Measurements from ENCODE around the gene PITPNC1.
"Not testable (repeated sequence)": the region's sequence is repeated elsewhere in the genome, so short reads cannot be mapped to it uniquely, and the experiment has no call there.

PITPNC1 gene

DNA sequence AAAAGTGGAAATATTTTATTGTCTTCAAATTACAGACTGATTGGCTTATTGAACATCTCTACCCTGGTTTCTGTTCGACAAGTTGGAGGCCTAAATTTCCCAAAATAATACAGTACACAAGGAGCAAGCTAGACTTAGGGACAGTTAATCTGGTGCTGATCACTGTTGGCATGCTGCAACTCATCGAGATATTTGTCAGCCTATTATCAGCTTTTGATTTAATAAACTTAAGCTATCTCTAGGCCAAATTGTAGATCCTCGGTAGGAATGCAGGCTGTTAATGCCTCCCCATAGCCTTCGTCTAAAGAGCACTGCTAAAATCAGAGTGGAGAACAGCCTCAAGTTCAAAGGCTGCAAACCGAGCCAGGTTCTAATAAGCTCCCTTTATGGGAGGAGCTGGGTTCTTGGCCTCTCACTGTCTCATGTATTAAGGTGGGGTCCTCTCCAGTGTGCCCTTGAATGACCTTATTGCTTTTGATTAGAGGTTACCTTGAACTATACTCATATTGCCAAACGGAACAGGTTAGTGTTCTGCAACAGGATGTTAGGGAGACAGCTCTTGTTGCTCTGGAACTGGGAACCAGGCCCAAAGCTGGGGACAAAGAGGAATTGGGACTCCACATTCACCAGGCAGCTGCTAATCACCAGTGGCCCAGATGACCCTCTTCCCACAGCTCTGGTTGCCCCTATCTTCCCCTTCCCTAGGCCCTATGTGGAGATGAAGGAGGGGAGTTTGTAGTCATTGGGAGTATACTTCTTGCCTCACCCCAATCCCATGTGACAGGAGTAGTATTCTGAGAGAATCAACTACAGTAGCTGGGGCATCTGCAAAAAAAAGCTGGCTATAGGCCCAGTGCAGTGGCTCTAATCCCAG lies 271.2 kb downstream of the PITPNC1 start:
- Histone ChIP-seq H2AFZ (ENCODE audit: low read length, unreplicated experiment) (no peak overlapping the region), H3K4me1 (ENCODE audit: control insufficient read depth, insufficient read depth, low read length, unreplicated experiment) (no peaks in the 10 kb centered on the region), H3K4me3 (ENCODE audit: low read depth, low read length) (no peak overlapping the region), H3K27ac (ENCODE audit: low read depth, low read length) (no peak overlapping the region), H3K79me2 (ENCODE audit: control insufficient read depth, insufficient read depth, low read length, unreplicated experiment) (no peaks in the 10 kb centered on the region), H3K27me3 (ENCODE audit: insufficient read depth, low read length) (no peaks in the 10 kb centered on the region), H3K36me3 (ENCODE audit: insufficient read depth, low read length) (no peaks in the 10 kb centered on the region)

DNA sequence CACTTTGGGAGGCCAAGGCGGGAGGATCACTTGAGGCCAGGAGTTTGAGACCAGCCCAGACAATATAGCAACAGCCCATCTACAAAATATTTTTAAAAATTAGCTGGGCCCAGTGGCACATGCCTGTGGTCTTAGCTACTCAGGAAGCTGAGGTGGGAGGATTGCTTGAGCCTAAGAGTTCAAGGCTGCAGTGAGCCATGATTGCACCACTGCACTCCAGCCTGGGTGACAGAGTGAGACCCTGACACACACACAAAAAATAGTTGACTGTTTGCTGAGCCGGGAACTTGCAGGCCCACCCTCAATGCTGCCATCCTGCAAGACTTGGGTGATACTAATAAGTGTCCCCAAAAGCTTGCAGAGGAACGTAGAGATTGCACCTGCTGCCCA lies 271.8 kb downstream of the PITPNC1 start:
- not testable (repeated sequence) for H3K4me1 ChIP-seq (ENCODE audit: control insufficient read depth, insufficient read depth, low read length, unreplicated experiment); H3K79me2 ChIP-seq (ENCODE audit: control insufficient read depth, insufficient read depth, low read length, unreplicated experiment); H3K36me3 ChIP-seq (ENCODE audit: insufficient read depth, low read length)

GRCh38 chr17:67649891-67650290 lies 272.8 kb downstream of the PITPNC1 start:
- H2AFZ ChIP-seq (ENCODE audit: low read length, unreplicated experiment), result no peak overlapping the region
- H3K27ac ChIP-seq (ENCODE audit: low read depth, low read length), result no peak overlapping the region
- H3K4me1 ChIP-seq (ENCODE audit: control insufficient read depth, insufficient read depth, low read length, unreplicated experiment), result no peaks in the 10 kb centered on the region
- H3K79me2 ChIP-seq (ENCODE audit: control insufficient read depth, insufficient read depth, low read length, unreplicated experiment), result no peaks in the 10 kb centered on the region
- no peaks in the 10 kb centered on the region for H3K36me3 ChIP-seq (ENCODE audit: insufficient read depth, low read length)
- no peaks in the 10 kb centered on the region for H3K27me3 ChIP-seq (ENCODE audit: insufficient read depth, low read length)
- H3K4me3 ChIP-seq (ENCODE audit: low read depth, low read length), result no peak overlapping the region

More for the DNA sequence above, 271.8 kb downstream of the PITPNC1 start:
- H3K27me3 ChIP-seq (ENCODE audit: insufficient read depth, low read length); H2AFZ ChIP-seq (ENCODE audit: low read length, unreplicated experiment); H3K4me3 ChIP-seq (ENCODE audit: low read depth, low read length); H3K27ac ChIP-seq (ENCODE audit: low read depth, low read length): not testable (repeated sequence)

DNA sequence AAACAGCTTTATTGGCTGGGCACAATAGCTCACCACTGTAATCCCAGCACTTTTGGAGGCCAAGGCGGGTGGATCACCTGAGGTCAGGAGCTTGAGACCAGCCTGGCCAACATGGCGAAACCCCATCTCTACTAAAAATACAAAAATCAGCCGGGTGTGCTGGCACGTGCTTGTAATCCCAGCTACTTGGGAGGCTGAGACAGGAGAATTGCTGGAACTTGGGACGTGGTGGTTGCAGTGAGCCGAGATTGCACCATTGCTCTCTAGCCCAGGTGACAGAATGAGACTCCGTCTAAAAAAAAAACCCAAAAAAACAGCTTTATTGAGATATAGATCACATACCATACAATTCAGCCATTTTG lies 274.1 kb downstream of the PITPNC1 start:
- H3K27me3 ChIP-seq (ENCODE audit: insufficient read depth, low read length); H3K4me3 ChIP-seq (ENCODE audit: low read depth, low read length); H3K4me1 ChIP-seq (ENCODE audit: control insufficient read depth, insufficient read depth, low read length, unreplicated experiment); H3K27ac ChIP-seq (ENCODE audit: low read depth, low read length); H2AFZ ChIP-seq (ENCODE audit: low read length, unreplicated experiment); H3K36me3 ChIP-seq (ENCODE audit: insufficient read depth, low read length); H3K79me2 ChIP-seq (ENCODE audit: control insufficient read depth, insufficient read depth, low read length, unreplicated experiment): not testable (repeated sequence)

DNA sequence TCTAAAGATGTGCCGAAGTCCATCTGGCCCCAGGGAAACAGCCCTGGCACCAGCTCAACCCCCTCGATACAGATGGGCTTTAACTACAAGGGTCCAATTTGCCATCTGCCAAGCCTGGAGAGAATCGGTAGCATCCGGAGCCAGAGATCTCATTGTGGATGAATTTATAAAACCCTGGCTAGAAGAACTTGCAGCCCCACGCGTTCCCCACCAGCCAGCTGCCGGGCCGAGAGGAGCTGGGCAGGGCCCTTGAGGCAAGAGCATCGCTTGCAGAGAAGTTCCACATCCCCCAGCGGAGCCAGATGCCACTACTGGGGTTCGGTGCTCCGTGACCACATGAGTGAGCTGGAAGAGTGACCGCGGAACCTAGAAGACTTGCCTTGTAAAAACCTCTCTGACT lies 275.4 kb downstream of the PITPNC1 start:
- Histone ChIP-seq H3K36me3 (ENCODE audit: insufficient read depth, low read length) (no peaks in the 10 kb centered on the region), H3K4me1 (ENCODE audit: control insufficient read depth, insufficient read depth, low read length, unreplicated experiment) (no peaks in the 10 kb centered on the region), H3K27ac (ENCODE audit: low read depth, low read length) (no peak overlapping the region), H2AFZ (ENCODE audit: low read length, unreplicated experiment) (no peak overlapping the region), H3K27me3 (ENCODE audit: insufficient read depth, low read length) (no peaks in the 10 kb centered on the region), H3K4me3 (ENCODE audit: low read depth, low read length) (no peak overlapping the region), H3K79me2 (ENCODE audit: control insufficient read depth, insufficient read depth, low read length, unreplicated experiment) (no peaks in the 10 kb centered on the region)

- Histone ChIP-seq H3K79me2 (ENCODE audit: control insufficient read depth, insufficient read depth, low read length, unreplicated experiment) (no peaks in the 10 kb centered on the region), H3K27ac (ENCODE audit: low read depth, low read length) (no peak overlapping the region), H3K36me3 (ENCODE audit: insufficient read depth, low read length) (no peaks in the 10 kb centered on the region), H3K4me1 (ENCODE audit: control insufficient read depth, insufficient read depth, low read length, unreplicated experiment) (no peaks in the 10 kb centered on the region), H3K4me3 (ENCODE audit: low read depth, low read length) (no peak overlapping the region), H3K27me3 (ENCODE audit: insufficient read depth, low read length) (no peaks in the 10 kb centered on the region), H2AFZ (ENCODE audit: low read length, unreplicated experiment) (no peak overlapping the region)
Measured at GRCh38 chr17:67655478-67656148, 278.5 kb downstream of the PITPNC1 start.

DNA sequence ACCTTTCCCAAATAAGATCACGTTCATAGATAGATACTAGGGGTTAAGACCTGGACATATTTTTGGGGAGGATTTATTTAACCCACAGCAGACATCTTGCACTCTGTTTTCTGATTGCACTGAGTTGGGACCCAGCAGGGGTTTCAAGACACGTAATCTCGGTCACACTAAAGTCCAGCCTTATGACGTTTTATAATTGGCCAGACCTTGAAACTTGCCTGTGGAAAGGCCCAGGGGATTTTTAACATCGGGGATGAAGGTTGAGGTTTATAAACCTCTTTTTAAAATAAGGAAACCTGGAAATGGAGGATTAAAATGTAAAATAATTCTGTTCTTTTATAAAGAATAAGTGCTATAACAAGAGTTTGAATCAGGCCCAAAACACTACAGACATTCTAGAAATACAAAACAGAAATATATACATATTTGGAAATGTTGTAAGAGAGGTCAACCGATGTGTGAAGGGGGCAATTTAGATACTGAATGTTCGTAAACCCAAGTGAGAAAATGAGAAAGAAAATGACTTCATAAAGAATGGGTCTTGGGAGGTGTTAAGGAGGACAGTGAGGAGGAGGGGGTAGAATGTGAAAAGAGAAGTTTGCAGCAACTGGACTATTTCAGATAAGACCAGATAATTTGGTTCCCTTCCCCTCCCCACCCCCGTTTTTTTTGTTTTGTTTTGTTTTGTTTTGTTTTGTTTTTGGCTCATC lies 279.6 kb downstream of the PITPNC1 start:
- Histone ChIP-seq H3K4me1 (ENCODE audit: control insufficient read depth, insufficient read depth, low read length, unreplicated experiment) (no peaks in the 10 kb centered on the region), H3K27ac (ENCODE audit: low read depth, low read length) (no peak overlapping the region), H3K79me2 (ENCODE audit: control insufficient read depth, insufficient read depth, low read length, unreplicated experiment) (no peaks in the 10 kb centered on the region), H3K36me3 (ENCODE audit: insufficient read depth, low read length) (no peaks in the 10 kb centered on the region), H2AFZ (ENCODE audit: low read length, unreplicated experiment) (no peak overlapping the region), H3K27me3 (ENCODE audit: insufficient read depth, low read length) (no peaks in the 10 kb centered on the region), H3K4me3 (ENCODE audit: low read depth, low read length) (no peak overlapping the region)

DNA sequence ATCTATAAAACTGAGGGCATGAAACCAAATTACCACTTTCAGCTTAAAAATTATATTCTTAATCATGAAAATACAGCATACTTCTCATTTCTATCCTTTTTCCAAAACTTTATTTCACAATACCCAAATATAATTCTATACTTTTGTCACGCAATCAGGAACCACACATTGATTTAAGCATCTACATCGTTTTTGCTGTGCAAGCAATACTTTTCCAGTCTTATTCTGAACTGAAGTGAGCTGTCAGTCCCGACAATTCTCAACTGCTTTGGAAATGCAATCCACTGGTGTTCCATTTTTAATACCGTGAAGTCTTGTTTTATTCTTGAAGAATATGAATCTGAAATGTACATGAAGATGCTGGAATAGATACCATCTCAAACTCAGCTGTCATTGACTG lies 280.5 kb downstream of the PITPNC1 start:
- Histone ChIP-seq H3K36me3 (ENCODE audit: insufficient read depth, low read length) (no peaks in the 10 kb centered on the region), H2AFZ (ENCODE audit: low read length, unreplicated experiment) (no peak overlapping the region), H3K27me3 (ENCODE audit: insufficient read depth, low read length) (no peaks in the 10 kb centered on the region), H3K79me2 (ENCODE audit: control insufficient read depth, insufficient read depth, low read length, unreplicated experiment) (no peaks in the 10 kb centered on the region), H3K27ac (ENCODE audit: low read depth, low read length) (no peak overlapping the region), H3K4me1 (ENCODE audit: control insufficient read depth, insufficient read depth, low read length, unreplicated experiment) (no peaks in the 10 kb centered on the region), H3K4me3 (ENCODE audit: low read depth, low read length) (no peak overlapping the region)

GRCh38 chr17:67658265-67658664 lies 281.2 kb downstream of the PITPNC1 start:
- no peak overlapping the region for H3K27ac ChIP-seq (ENCODE audit: low read depth, low read length)
- H2AFZ ChIP-seq (ENCODE audit: low read length, unreplicated experiment), result no peak overlapping the region
- no peaks in the 10 kb centered on the region for H3K4me1 ChIP-seq (ENCODE audit: control insufficient read depth, insufficient read depth, low read length, unreplicated experiment)
- H3K4me3 ChIP-seq (ENCODE audit: low read depth, low read length), result no peak overlapping the region
- H3K79me2 ChIP-seq (ENCODE audit: control insufficient read depth, insufficient read depth, low read length, unreplicated experiment), result no peaks in the 10 kb centered on the region
- no peaks in the 10 kb centered on the region for H3K36me3 ChIP-seq (ENCODE audit: insufficient read depth, low read length)
- no peaks in the 10 kb centered on the region for H3K27me3 ChIP-seq (ENCODE audit: insufficient read depth, low read length)

DNA sequence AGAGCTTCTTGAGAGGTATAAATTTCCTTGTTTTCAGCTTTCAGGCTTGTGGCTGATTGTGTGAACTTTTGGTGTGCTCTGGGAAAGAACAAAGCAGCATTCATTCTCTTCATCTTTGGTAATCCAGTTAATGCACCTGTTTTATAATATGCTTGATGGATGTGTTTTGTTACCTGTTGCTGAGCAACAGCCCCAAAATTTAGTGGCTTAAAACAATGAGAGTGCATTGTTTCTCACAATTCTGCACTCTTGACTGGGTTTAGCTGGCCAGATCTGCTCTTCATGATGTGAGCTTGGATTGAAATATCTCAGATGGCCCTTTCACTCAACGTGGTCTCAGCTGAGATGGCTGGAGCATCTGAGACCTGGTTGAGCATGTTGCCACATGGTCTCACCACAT lies 281.9 kb downstream of the PITPNC1 start:
- Histone ChIP-seq H2AFZ (ENCODE audit: low read length, unreplicated experiment) (no peak overlapping the region), H3K36me3 (ENCODE audit: insufficient read depth, low read length) (no peaks in the 10 kb centered on the region), H3K4me3 (ENCODE audit: low read depth, low read length) (no peak overlapping the region), H3K4me1 (ENCODE audit: control insufficient read depth, insufficient read depth, low read length, unreplicated experiment) (no peaks in the 10 kb centered on the region), H3K27me3 (ENCODE audit: insufficient read depth, low read length) (no peaks in the 10 kb centered on the region), H3K79me2 (ENCODE audit: control insufficient read depth, insufficient read depth, low read length, unreplicated experiment) (no peaks in the 10 kb centered on the region), H3K27ac (ENCODE audit: low read depth, low read length) (no peak overlapping the region)

All from ACC112 (cell line).